ENCODE data around the gene ARL6IP4. TPM values are rescaled to one million over a fixed set of nuclear protein-coding genes. Genes with fewer than 3 reads are reported as not detected.

Gene ARL6IP4
- total RNA-seq, 1 donor from 2014 or later = 83.8 TPM

DNA sequence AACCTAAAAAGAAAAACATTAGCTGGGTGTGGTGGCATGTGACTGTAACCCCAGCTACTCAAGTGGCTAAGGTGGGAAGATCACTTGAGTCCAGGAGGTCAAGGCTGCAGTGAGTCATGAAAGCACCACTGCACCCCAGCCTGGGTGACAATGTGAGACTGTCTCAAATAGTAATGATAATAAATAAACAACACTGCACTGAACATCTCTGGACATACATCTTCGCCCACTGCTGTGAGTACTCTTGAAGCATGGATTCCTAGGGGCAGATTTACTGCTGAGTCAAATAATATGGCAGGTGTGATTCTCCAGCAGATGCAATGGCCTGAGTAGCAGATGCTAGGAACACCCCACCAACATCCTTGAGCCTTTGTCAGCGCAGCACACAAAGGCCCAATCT is 37.8 kb upstream of the ARL6IP4 start:
- peak overlapping the region; percentile 31 for H3K4me3 Mint-ChIP-seq
- H3K36me3 Mint-ChIP-seq = peaks cover 2% of the 10 kb centered on the region

DNA sequence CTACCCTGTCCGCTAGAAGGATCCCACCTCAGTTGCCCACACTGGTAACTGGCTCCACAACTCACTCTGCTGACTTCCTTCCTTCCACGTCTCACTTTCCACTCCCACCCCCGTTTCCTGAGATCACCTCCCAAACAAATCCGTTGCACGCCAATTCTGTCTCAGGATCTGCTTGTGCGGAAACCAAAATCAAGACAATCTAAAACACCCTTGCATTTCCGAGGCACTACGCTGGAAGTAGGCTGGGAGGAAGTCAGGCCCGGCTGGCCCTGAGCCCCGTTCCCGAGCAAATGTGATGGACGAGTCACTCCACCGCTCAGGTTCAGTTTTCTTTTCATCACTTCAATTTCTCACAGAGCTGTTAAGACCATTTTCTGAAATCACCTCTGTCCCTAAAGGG is 37.3 kb upstream of the ARL6IP4 start:
- no peaks in the 10 kb centered on the region for H3K9me3 Mint-ChIP-seq
- Histone ChIP-seq H3K9me3 (ENCODE audit: low read depth) (no peaks in the 10 kb centered on the region), H2AFZ (replicated peaks) (no peak overlapping the region), H3K36me3 (no peaks in the 10 kb centered on the region), H3K4me1 (no peaks in the 10 kb centered on the region), H3F3A (ENCODE audit: low read depth) (no peaks in the 10 kb centered on the region), H3K4me2 (no peak overlapping the region), H3K9ac (no peak overlapping the region), H3K4me3 (no peak overlapping the region), H3K79me2 (ENCODE audit: low read depth) (no peaks in the 10 kb centered on the region), H3K27me3 (no peaks in the 10 kb centered on the region), H3K27ac (no peak overlapping the region), H4K20me1 (ENCODE audit: low read depth) (no peaks in the 10 kb centered on the region)
- H3K4me1 Mint-ChIP-seq = peaks cover 18% of the 10 kb centered on the region
- no peak for DNase-seq (ENCODE audit: low spot score)
- no peak overlapping the region for H3K27ac Mint-ChIP-seq
- peaks cover 2% of the 10 kb centered on the region for H3K36me3 Mint-ChIP-seq
- H3K27me3 Mint-ChIP-seq (ENCODE audit: insufficient read depth, low read depth) = peaks cover 8% of the 10 kb centered on the region
- TF ChIP-seq EZH2 (IDR thresholded peaks at IDR 0.05) (no peak), EZH2phosphoT487 (IDR thresholded peaks at IDR 0.05) (no peak)
- TF ChIP-seq, protein P1, sequence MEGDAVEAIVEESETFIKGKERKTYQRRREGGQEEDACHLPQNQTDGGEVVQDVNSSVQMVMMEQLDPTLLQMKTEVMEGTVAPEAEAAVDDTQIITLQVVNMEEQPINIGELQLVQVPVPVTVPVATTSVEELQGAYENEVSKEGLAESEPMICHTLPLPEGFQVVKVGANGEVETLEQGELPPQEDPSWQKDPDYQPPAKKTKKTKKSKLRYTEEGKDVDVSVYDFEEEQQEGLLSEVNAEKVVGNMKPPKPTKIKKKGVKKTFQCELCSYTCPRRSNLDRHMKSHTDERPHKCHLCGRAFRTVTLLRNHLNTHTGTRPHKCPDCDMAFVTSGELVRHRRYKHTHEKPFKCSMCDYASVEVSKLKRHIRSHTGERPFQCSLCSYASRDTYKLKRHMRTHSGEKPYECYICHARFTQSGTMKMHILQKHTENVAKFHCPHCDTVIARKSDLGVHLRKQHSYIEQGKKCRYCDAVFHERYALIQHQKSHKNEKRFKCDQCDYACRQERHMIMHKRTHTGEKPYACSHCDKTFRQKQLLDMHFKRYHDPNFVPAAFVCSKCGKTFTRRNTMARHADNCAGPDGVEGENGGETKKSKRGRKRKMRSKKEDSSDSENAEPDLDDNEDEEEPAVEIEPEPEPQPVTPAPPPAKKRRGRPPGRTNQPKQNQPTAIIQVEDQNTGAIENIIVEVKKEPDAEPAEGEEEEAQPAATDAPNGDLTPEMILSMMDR (IDR thresholded peaks at IDR 0.05) = no peak
- H3K4me3 Mint-ChIP-seq = no peak overlapping the region

More for the DNA sequence above, 37.8 kb upstream of the ARL6IP4 start:
- H3K9me3 Mint-ChIP-seq = no peaks in the 10 kb centered on the region
- peaks cover 18% of the 10 kb centered on the region for H3K4me1 Mint-ChIP-seq
- no peak overlapping the region for H2AFZ ChIP-seq (replicated peaks)
- H3K9ac ChIP-seq = no peak overlapping the region
- TF ChIP-seq, protein P1 (IDR thresholded peaks at IDR 0.05) = no peak
- TF ChIP-seq EZH2 (IDR thresholded peaks at IDR 0.05) = no peak
- no peak for TF ChIP-seq EZH2phosphoT487 (IDR thresholded peaks at IDR 0.05)
- H3K36me3 ChIP-seq = no peaks in the 10 kb centered on the region
- no peaks in the 10 kb centered on the region for H3K27me3 ChIP-seq
- no peaks in the 10 kb centered on the region for H4K20me1 ChIP-seq (ENCODE audit: low read depth)
- DNase-seq (ENCODE audit: low spot score) = no peak
- no peak overlapping the region for H3K27ac Mint-ChIP-seq
- H3K9me3 ChIP-seq (ENCODE audit: low read depth) = no peaks in the 10 kb centered on the region
- H3K4me1 ChIP-seq = no peaks in the 10 kb centered on the region
- no peak overlapping the region for H3K4me2 ChIP-seq
- peaks cover 10% of the 10 kb centered on the region for H3K27me3 Mint-ChIP-seq (ENCODE audit: insufficient read depth, low read depth)
- H3K4me3 ChIP-seq = no peak overlapping the region
- H3F3A ChIP-seq (ENCODE audit: low read depth) = no peaks in the 10 kb centered on the region
- H3K79me2 ChIP-seq (ENCODE audit: low read depth) = no peaks in the 10 kb centered on the region
- H3K27ac ChIP-seq = no peak overlapping the region

DNA sequence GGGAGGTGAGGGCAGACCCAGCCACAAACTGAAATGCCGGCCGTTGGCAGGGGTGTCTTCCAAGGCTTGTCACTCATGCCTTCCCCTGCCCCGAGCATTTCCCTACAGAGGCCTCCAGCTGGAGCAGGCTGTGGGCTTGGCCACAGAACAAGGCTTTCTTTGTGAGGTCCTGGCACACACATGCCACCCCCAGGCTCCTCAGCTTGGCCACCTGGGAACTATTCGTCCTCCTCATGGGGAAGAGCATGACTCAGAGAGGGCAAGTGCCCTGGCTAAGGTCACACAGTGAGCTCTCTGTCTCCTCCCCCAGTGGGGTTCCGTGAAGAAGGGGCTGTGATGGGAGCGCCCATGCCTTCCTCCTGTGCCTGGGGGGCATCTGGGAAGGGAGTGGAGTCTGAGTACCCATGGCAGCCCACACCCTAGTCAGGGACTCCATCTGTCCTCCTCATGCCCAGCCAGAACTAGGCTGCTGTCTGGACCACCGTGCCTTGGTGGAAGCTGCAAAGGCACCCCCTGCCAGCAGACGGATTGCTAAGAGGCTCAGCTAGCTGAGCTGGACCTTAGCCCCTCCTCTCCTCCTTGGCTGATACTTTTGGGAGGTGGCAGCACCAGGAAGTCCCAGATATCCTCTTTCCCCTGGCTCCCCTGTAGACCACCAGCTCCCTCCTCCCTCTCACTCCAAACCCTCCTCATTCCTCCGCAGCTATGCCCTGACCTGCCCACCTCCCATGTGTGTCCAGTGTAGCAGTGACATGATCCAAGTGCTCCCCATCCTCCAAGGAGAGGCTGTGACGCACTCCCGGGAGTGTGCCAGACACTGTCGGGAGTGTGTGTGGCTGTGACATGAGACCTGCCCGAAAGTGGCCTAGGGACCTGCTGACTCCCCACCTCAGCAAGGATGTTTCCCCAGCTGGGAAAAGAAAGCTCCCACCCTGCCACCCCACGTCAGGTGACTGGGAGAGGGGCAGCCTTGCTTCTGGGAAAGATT is 35.6 kb upstream of the ARL6IP4 start:
- no peaks in the 10 kb centered on the region for H3K36me3 Mint-ChIP-seq
- TF ChIP-seq EZH2 (IDR thresholded peaks at IDR 0.05) = no peak
- TF ChIP-seq, protein P1 (IDR thresholded peaks at IDR 0.05) = no peak
- TF ChIP-seq EZH2phosphoT487 (IDR thresholded peaks at IDR 0.05) = no peak
- H2AFZ ChIP-seq (replicated peaks) = no peak overlapping the region
- H3K79me2 ChIP-seq (ENCODE audit: low read depth) = no peaks in the 10 kb centered on the region
- no peak for DNase-seq (ENCODE audit: low spot score)
- no peak overlapping the region for H3K4me3 ChIP-seq
- H3K27ac ChIP-seq = no peak overlapping the region
- no peaks in the 10 kb centered on the region for H4K20me1 ChIP-seq (ENCODE audit: low read depth)
- H3K4me2 ChIP-seq = no peak overlapping the region
- no peaks in the 10 kb centered on the region for H3K4me1 ChIP-seq
- H3K27me3 Mint-ChIP-seq (ENCODE audit: insufficient read depth, low read depth) = peaks cover 7% of the 10 kb centered on the region
- H3K36me3 ChIP-seq = no peaks in the 10 kb centered on the region
- no peaks in the 10 kb centered on the region for H3K9me3 Mint-ChIP-seq
- no peaks in the 10 kb centered on the region for H3K9me3 ChIP-seq (ENCODE audit: low read depth)
- H3K4me1 Mint-ChIP-seq = peaks cover 18% of the 10 kb centered on the region
- no peaks in the 10 kb centered on the region for H3F3A ChIP-seq (ENCODE audit: low read depth)
- no peak overlapping the region for H3K4me3 Mint-ChIP-seq
- H3K9ac ChIP-seq = no peak overlapping the region
- peak overlapping the region; percentile 63 for H3K27ac Mint-ChIP-seq
- no peaks in the 10 kb centered on the region for H3K27me3 ChIP-seq

Data from neural progenitor cell (in vitro differentiated cells).